Myocyte (in vitro differentiated cells): ENCODE measurements around the gene CYP2A7. TPM values are rescaled to one million over a fixed set of nuclear protein-coding genes. Genes with fewer than 3 reads are reported as not detected.
"Not testable (repeated sequence)": the region's sequence is repeated elsewhere in the genome, so short reads cannot be mapped to it uniquely, and the experiment has no call there.

Experiments used
- DNase-seq: peaks from one replicate; pipeline ENCODE4 v3.0.0-alpha.2; 2012; ENCODE audit warnings: low read depth
- total RNA-seq: library from RNA; depleted of rRNA; stranded (reverse); fragments of >200 nt; gene quantifications from 2 replicates; pipeline ENCODE4 v1.2.3, GENCODE V29; 2014

CYP2A7 gene
- total RNA-seq, 1 donor from 2014 or later, result not detected

- not testable (repeated sequence) for DNase-seq
Observed at GRCh38 chr19:40899964-40900363, 17.9 kb upstream of the CYP2A7 start.

- DNase-seq, result not testable (repeated sequence)
Observed at GRCh38 chr19:40896843-40897789, 15.1 kb upstream of the CYP2A7 start.

DNA sequence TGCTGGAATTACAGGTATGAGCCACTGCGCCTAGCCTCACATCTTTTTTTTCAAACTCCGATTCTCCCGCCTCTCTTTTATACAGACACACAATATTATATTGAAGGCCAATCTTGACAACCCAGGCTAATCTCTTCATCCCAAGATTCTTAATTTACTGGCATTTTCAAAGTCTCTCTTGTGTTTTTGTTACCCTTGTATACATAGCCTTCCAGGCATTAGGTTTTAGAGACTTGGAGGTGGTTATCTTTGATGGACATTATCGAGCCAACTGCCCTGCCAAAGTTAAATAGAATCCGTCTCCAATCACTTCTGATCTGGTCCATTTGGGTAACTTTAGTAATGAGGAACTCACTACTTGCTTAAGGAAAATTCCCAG, 14.4 kb upstream of the CYP2A7 start:
- DNase-seq, result no peak

DNA sequence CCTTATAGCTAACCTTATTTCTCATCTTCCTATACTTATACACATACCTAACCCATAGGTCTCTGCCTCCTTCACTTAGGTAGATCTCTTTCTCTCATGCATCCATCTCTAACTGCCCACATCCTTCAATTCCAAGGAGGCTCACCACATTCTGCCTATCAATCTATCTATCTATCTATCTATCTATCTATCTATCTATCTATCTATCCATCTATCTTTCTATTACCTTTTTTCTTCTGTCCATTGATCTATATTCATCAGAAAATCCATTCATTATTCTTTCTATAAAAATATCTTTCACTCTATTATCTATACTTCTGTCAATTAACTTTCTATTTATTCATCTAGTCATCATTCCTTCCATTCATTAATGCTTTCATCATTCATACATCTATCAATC, 11.1 kb upstream of the CYP2A7 start:
- no peak for DNase-seq

DNA sequence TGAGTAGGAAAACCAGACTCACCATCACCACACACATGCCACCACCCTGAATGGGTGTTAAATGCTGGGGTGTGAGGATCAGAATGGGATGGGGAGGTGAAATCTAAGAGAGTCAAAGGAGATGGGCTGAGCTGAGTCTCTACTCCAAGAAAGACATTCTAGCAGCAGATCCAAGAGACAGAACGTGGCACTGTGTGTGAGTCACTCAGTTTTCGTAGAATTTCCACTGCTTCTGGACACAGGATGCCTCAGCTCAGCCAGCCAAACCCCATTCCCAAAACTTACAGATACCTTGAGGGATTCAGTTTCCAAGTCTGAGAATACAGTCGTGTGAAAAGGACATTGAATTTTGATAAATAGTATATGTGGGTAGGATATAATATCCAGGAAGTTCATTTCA, 7.3 kb upstream of the CYP2A7 start:
- no peak for DNase-seq

GRCh38 chr19:40888191-40888590, 6.2 kb upstream of the CYP2A7 start:
- DNase-seq, result no peak

DNA sequence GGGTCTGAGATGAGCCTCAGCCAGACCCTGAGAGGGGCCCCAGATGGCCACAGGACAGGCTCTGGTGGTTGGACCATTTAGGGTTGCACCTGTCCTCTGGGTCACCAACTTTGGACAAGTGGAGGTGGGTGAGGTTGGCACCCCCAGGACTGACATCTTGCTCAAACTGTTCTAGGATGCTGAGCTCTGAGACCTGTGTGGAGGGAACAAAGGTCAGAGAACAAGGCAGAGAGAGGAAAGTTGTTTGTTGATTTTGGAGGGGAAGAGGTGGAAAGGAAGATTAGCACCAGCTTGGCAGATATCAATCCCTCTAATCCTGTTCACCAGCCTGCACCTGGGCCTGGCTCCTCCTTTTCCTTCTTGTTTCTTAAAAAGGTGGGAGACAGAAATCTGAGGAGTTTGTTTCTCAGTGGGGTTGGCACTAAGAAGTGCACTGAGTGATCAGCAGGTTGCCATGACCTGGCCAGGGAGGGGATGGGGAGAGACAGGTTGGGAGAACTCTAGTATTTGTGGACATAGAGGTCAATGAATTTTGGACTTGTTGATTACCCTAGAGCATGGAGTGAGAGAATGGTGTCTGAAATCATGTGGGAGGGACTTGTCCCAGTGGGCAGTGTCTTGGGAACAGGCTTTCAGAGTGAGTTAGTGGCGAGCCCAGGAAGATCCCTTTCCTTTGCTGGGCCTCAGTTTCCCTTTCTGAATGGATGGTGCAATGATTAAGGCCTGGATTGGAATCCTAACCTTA, 2.3 kb upstream of the CYP2A7 start:
- not testable (repeated sequence) for DNase-seq

DNA sequence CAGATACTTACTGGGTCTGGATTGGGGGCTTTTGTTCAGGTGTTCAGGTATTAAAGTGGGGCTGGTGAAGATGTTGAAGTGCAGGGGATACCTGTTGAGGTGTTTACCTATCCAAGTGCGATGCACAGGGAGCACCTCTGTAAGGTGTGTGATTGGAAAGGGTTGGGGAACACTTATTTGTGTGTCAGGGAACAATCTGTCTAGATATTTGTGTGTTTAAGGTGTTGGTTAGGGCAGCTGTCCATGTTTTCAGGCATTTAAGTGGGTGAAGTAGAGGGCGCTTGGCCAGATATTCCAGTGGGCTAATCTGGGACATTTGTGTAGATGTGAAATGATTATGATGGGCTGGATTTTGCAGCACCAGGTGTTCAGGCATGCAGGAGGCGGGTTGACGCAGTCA, 2.7 kb downstream of the CYP2A7 start:
- DNase-seq, result not testable (repeated sequence)

DNA sequence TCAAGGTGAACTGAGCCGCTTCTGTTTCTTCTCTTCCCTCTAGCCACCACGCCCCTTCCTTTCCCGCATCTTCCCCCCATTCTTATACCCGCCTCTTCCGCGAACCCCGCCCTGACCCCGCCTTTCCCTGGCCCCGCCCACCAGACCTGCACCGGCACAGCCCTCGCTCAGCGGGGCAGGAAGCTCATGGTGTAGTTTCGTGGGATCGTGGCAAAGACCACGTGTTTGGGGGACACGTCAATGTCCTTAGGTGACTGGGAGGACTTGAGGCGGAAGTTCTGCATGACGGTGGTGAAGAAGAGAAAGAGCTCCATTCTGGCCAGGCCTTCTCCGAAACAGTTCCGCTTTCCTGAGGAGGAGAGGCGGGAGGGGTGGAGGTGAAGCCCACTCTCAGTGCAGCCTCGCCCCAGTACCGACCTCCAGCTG, 6.5 kb downstream of the CYP2A7 start:
- DNase-seq, result not testable (repeated sequence)

DNA sequence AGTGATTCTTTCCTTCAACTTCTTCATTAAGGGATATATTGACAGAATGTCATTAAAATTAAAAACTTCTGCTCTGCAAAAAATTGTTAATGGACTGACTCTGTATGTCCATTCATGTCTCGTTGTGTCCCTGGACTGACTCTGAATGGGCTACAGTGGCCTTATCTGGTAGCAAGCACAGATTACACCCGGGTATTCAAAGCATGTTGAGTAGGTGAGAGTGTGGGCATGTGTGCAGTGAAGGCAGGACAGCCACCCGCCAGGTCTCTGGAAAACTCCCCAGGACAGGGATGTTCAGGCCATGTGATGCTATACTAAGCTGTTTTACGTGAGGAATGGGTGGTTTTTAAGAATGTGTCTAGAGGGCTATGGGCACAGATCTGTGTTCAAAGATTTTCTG, 7.2 kb downstream of the CYP2A7 start:
- not testable (repeated sequence) for DNase-seq

- not testable (repeated sequence) for DNase-seq
Observed at GRCh38 chr19:40873873-40874272, 8.2 kb downstream of the CYP2A7 start.

DNA sequence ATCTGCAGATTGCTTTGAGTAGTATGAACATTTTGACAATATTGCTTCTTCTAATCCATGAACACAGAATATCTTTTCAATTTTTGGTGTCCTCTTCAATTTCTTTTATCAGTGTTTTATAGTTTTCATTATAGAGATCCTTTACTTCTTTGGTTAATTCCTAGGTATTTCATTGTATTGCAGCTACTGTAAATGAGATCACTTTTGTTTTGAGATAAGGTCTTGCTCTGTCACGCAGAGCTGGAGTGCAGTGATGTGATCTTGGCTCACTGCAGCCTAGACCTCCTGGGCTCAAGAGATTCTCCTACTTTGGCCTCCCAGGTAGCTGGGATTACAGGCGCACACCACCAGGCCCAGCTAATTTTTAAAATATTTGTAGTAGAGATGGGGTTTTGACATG, 9.8 kb downstream of the CYP2A7 start:
- no peak for DNase-seq

DNA sequence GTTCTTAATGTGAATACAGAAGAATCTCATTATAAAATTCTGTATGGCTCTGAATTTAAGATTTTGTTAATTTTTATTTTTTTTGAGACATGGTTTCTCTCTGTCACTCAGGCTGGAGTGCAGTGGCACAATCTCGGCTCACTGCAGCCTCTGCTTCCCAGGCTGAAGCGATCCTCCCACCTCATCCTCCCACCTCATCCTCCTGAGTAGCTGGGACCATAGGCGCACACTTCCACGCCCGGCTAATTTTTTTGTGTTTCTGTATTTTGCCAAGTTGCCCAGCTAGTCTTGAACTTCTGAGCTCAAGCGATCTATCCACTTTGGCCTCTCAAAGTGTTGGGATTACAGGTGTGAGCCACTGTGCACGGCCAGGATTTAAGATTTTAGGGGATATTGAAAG, 14.3 kb downstream of the CYP2A7 start:
- DNase-seq, result no peak

DNA sequence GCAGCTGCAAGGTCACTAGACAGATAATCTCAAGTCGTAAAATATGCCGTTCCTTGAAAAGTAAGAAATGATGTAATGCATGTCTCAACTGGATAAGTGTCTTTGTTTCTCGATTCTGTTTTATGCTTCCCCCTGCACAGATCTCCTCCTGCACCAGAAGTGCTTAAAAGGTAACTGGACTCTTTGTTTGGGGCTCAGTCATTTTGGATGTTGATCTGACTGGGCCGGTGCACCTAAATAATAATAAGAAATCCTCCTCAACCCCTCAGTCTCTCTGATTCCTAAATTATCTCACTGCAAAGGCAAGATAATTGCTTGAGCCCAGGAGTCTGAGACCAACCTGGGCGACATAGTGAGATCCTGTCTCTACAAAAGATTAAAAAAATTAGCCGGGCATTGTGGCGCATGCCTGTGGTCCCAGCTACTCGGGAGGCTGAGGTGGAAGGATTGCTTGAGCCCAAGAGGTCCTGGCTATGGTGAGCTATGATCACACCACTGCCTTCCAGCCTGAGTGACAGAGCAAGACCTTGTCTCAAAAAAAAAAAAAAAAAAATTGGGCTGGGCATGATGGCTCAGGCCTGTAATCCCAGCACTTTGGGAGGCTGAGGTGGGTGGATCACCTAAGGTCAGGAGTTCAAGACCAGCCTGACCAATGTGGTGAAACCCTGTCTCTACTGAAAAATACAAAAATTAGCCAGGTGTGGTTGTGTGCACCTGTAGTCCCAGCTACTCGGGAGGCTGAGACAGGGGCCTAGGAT, 17.1 kb downstream of the CYP2A7 start:
- not testable (repeated sequence) for DNase-seq

- DNase-seq, result peak; percentile 60
Observed at GRCh38 chr19:40862785-40863184, 19.2 kb downstream of the CYP2A7 start.

GRCh38 chr19:40862333-40862732, 19.7 kb downstream of the CYP2A7 start:
- DNase-seq, result no peak

DNA sequence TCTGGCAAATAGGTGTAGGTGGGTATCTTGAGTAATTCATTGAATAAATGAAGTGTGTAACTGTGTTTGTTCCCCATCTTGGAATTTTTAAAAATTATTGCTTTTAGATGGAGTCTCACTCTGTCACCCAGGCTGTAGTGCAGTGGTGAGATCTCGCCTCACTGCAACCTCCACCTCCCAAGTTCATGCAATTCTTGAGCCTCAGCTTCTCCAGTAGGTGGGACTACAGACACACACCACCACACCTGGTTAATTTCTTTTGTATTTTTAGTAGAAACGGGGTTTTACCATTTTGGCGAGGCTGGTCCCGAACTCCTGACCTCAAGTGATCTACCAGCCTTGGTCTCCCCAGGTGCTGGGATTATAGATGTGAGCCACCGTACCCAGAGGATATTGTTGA, 23.9 kb downstream of the CYP2A7 start:
- no peak for DNase-seq

DNA sequence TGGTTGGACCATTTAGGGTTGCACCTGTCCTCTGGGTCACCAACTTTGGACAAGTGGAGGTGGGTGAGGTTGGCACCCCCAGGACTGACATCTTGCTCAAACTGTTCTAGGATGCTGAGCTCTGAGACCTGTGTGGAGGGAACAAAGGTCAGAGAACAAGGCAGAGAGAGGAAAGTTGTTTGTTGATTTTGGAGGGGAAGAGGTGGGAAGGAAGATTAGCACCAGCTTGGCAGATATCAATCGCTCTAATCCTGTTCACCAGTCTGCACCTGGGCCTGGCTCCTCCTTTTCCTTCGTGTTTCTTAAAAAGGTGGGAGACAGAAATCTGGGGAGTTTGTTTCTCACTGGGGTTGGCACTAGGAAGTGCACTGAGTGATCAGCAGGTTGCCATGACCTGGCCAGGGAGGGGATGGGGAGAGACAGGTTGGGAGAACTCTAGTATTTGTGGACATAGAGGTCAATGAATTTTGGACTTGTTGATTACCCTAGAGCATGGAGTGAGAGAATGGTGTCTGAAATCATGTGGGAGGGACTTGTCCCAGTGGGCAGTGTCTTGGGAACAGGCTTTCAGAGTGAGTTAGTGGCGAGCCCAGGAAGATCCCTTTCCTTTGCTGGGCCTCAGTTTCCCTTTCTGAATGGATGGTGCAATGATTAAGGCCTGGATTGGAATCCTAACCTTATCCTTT, 29.4 kb downstream of the CYP2A7 start:
- DNase-seq, result not testable (repeated sequence)

- not testable (repeated sequence) for DNase-seq
Observed at GRCh38 chr19:40850277-40850676, 31.8 kb downstream of the CYP2A7 start, which contains the start of gene CYP2A6. TSS of gene CYP2A6 (minus strand) at chr19:40850447. CDS start at chr19:40850426, 21 bp downstream.

DNA sequence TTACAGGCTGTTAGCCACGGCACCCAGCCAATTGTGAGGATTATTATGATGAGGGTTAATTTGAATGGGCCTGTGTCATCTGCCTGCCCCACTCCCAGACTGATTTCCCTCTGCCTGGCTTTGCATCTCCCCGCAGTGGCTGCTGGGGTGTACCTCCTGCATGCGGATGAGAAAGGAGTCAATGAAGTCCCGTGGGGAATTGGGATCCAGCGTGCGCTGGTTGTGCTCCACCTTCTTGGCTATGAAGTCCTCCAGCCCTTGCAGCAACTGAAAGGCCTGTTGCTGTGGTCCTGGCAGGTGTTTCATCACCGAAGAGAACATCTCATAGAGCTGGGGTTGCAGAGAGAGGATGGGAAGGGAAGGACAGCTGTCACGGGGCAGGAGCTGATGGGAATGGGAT, 35.3 kb downstream of the CYP2A7 start:
- DNase-seq, result not testable (repeated sequence)

- DNase-seq, result not testable (repeated sequence)
Observed at GRCh38 chr19:40843653-40844052, 38.4 kb downstream of the CYP2A7 start.
